Heart right ventricle (tissue), 16 donors: ENCODE measurements around the gene CROCC2. TPM values are rescaled to one million over a fixed set of nuclear protein-coding genes. Genes with fewer than 3 reads are reported as not detected.
A peak's percentile ranks its signal among the peaks of the same experiment; 100 is the strongest.

ENCODE experiments used
- ATAC-seq, 8 donors: fragments of 200-7000 bp; cut with Tn5 transposase; one replicate each; pipeline ENCODE4 v1.9.1; 2020; ENCODE audit warnings: mild to moderate bottlenecking in 8 of 8, moderate library complexity in 8 of 8, moderate number of reproducible peaks in 1 of 8
- DNase-seq, 2 donors: peaks; one replicate each; pipeline ENCODE4 v3.0.0-alpha.2; 2020
- H3K27ac ChIP-seq, 10 donors: fragments of 200-600 bp; sonication (generic) in 2 of 10; one replicate each; pipeline versions ENCODE4 v1.5.0 to v1.8.0; 2020 to 2022; ENCODE audit warnings: mild to moderate bottlenecking in 3 of 10
- H3K27me3 ChIP-seq, 7 donors: fragments of 200-600 bp; one replicate each; pipeline ENCODE4 v1.8.0; 2021 to 2022; ENCODE audit warnings: mild to moderate bottlenecking in 2 of 7
- H3K36me3 ChIP-seq, 9 donors: fragments of 200-600 bp; sonication (generic) in 1 of 9; one replicate each; pipeline versions ENCODE4 v1.5.0 to v1.8.0; 2020 to 2022; ENCODE audit warnings: mild to moderate bottlenecking in 2 of 9
- H3K4me1 ChIP-seq, 9 donors: fragments of 200-600 bp; sonication (generic) in 1 of 9; one replicate each; pipeline versions ENCODE4 v1.5.0 to v1.8.0; 2020 to 2022; ENCODE audit warnings: mild to moderate bottlenecking in 4 of 9
- H3K4me3 ChIP-seq, 10 donors: fragments of 200-600 bp; sonication (generic) in 2 of 10; one replicate each; pipeline versions ENCODE4 v1.5.0 to v1.8.0; 2020 to 2022; ENCODE audit warnings: mild to moderate bottlenecking in 7 of 10, moderate library complexity in 2 of 10
- H3K9me3 ChIP-seq, 11 donors: fragments of 200-600 bp in 10 of 11; sonication (generic) in 2 of 11; one replicate each; pipeline versions ENCODE4 v1.5.0 to v1.8.0; 2013 to 2022; ENCODE audit warnings: mild to moderate bottlenecking in 2 of 11, control low read depth in 1 of 11, moderate library complexity in 1 of 11
- WGBS, 2 donors: extraction: QIAGEN DNeasy Blood & Tissue Kit; methylation state at CpG; one replicate each; pipeline ENCODE4 v1.1.7; 2013; ENCODE audit warnings: inconsistent platforms in 1 of 2; 5-methylcytosine and 5-hydroxymethylcytosine counted together
- intact Hi-C, 10 donors: fragments of 100-400 bp; cut with DNase I; formaldehyde crosslinking; loops; one replicate each; pipeline versions ENCODE4 v1.11.1 to v1.14.2; 2022
- polyA plus RNA-seq, 2 donors: library from polyadenylated mRNA; stranded (reverse); fragments of 200-250 nt; gene quantifications; one replicate each; pipeline ENCODE4 v1.2.3, GENCODE V29; 2013
- total RNA-seq, 10 donors: library from RNA; stranded (reverse); fragmentation: NEBNext Ultra II Directional in 3 of 10; extraction: Animal tissue kit (Norgen Biotek cat#: 25700) in 3 of 10; gene quantifications; one replicate each; pipeline versions ENCODE4 v1.2.1 to v1.2.4, GENCODE V29; 2021 to 2023
- TF ChIP-seq, protein P1 (sequence below), 9 donors: fragments of 200-600 bp; sonication (generic) in 2 of 9; IDR thresholded peaks; one replicate each; pipeline versions ENCODE4 v1.5.0 to v1.8.0; 2021 to 2022; ENCODE audit warnings: antibody characterized with exemption in 9 of 9, mild to moderate bottlenecking in 5 of 9, moderate library complexity in 1 of 9
- donor health status: Arrhythmogenic right ventricular cardiomyopathy.
- donor health status: ischemic (EF 13 %, LVEDD 7.1; RV severe dilation, severe dysfunction).
- donor health status: healthy with polysubstance abuse.
- donor health status: DM: no; HTN: yes; CAD: no.
- donor health status: DM: no; HTN: no; CAD: no.
- donor health status: ischemic (EF 25% LVEDD 6.9; RV normal size, moderate dysfunction).
- donor health status: ischemic (EF 25% LVEDD 5.7; RV mildly dilated, moderate dysfunction).
- donor health status: healthy.
- donor health status: DM: yes; HTN: yes; CAD: no.
- donor health status: Ischemic cardiomyopathy.
- donor health status: ischemic (EF 35%, LVEDD 5.7; RV mildly dilated, moderate dysfunction).
- donor health status: nonischemic (EF 11% LVEDD 7.7; RV severe dilation, severe dysfunction).
- donor health status: DM: yes; HTN: yes; CAD: no.
- donor health status: PGD.
- donor health status: ischemic (EF 29% LVEDD 5.4; RV normal size, mild dysfunction).
- donor health status: nonischemic (EF 23%, LVEDD 6.1; RV moderate dilation, normal function).

CROCC2 gene
- total and polyA plus RNA-seq, 12 donors: 0.06 TPM; not detected in 11

GRCh38 chr2:240921311-240921994, 15.3 kb downstream of the CROCC2 start:
- H3K36me3 ChIP-seq: no peaks in the 10 kb centered on the region
- intact Hi-C loops: no loop called here
- peak in 6 of 8 donors; percentile 26 to 57 (median 36) for ATAC-seq
- DNase-seq: peak; percentile 13 to 57
- no peaks in the 10 kb centered on the region for H3K9me3 ChIP-seq
- TF ChIP-seq, protein P1, sequence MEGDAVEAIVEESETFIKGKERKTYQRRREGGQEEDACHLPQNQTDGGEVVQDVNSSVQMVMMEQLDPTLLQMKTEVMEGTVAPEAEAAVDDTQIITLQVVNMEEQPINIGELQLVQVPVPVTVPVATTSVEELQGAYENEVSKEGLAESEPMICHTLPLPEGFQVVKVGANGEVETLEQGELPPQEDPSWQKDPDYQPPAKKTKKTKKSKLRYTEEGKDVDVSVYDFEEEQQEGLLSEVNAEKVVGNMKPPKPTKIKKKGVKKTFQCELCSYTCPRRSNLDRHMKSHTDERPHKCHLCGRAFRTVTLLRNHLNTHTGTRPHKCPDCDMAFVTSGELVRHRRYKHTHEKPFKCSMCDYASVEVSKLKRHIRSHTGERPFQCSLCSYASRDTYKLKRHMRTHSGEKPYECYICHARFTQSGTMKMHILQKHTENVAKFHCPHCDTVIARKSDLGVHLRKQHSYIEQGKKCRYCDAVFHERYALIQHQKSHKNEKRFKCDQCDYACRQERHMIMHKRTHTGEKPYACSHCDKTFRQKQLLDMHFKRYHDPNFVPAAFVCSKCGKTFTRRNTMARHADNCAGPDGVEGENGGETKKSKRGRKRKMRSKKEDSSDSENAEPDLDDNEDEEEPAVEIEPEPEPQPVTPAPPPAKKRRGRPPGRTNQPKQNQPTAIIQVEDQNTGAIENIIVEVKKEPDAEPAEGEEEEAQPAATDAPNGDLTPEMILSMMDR (IDR thresholded peaks at IDR 0.05): no peak
- peaks cover 0 to 8% (median 5%) of the 10 kb centered on the region in 7 donors for H3K27me3 ChIP-seq
- H3K4me1 ChIP-seq: peaks cover 0 to 20% (median 7%) of the 10 kb centered on the region in 9 donors
- peak overlapping the region in 2 of 10 donors; percentile 39 to 74 for H3K27ac ChIP-seq
- whole genome bisulfite sequencing, 2 donors: 81 to 86% methylated on average over 13 of the region's 13 CpGs
- H3K4me3 ChIP-seq: no peak overlapping the region

DNA sequence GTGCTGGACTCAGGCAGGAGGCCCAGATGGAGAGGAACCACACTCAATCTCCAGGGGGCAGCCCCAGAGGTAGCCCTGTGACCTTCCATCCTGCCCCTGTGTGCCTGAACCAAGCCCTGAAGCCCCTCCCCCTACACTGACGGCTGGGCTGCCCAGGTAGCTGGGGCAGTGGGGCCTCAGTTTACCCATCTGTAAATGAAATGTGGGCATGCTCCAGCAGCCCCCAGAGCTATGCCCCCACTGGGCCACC, 15.8 kb downstream of the CROCC2 start:
- H3K27me3 ChIP-seq: peaks cover 0 to 3% (median 1%) of the 10 kb centered on the region in 7 donors
- no peak overlapping the region for H3K27ac ChIP-seq
- peaks cover 0 to 20% (median 2%) of the 10 kb centered on the region in 9 donors for H3K4me1 ChIP-seq
- intact Hi-C loops: no loop called here
- WGBS, 2 donors: 83 to 88% methylated on average over 1 of the region's 1 CpG
- DNase-seq (no peak), ATAC-seq (no peak)
- TF ChIP-seq, protein P1 (IDR thresholded peaks at IDR 0.05): no peak
- no peaks in the 10 kb centered on the region for H3K36me3 ChIP-seq
- no peak overlapping the region for H3K4me3 ChIP-seq
- peaks cover 0 to 1% (median 0%) of the 10 kb centered on the region in 11 donors for H3K9me3 ChIP-seq

DNA sequence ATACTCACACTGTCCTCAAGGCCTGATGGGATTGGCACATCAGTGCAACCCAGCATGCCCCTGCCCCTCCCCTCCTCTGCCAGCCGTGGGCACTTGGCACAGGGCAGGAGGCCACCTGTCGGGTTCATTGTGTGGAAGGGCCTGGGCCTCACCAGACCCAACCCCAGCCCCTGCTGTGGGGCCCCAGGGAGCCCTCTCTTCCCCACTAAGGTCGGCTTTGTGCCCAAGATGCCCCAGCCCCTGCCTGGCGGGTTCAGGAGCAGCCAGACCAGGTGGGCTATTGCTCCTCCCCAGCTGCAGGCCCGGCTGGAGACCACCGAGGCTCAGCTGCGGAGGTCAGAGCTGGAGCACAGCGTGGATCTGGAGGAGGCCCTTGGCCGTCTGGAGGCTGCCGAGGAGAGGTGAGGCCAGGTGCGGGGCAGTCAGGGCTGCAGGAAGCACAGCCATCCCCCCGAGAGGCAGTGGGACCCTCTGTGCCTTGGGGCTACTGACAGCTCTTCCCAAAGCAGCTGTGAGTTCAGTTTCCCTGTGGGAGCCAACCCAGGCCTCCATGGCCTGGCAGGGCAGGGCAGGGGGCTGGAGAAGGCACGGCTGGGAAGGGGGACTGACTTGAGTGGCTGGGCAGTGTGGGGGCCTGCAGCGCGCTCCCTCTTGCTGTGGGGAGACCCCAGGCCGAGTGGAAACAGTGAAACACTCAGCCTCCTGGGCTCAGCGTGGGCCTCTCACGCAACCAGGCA, 16.3 kb downstream of the CROCC2 start:
- 84 to 87% methylated on average over 18 of the region's 18 CpGs for WGBS, 2 donors
- ATAC-seq: no peak
- H3K36me3 ChIP-seq: no peaks in the 10 kb centered on the region
- intact Hi-C loops: no loop called here
- H3K9me3 ChIP-seq: peaks cover 0 to 6% (median 0%) of the 10 kb centered on the region in 11 donors
- H3K4me3 ChIP-seq: no peak overlapping the region
- H3K4me1 ChIP-seq: peaks cover 0 to 15% (median 0%) of the 10 kb centered on the region in 9 donors
- TF ChIP-seq, protein P1 (IDR thresholded peaks at IDR 0.05): no peak
- H3K27ac ChIP-seq: no peak overlapping the region
- DNase-seq: peak in 1 of 2 donors; percentile 16
- no peaks in the 10 kb centered on the region for H3K27me3 ChIP-seq

DNA sequence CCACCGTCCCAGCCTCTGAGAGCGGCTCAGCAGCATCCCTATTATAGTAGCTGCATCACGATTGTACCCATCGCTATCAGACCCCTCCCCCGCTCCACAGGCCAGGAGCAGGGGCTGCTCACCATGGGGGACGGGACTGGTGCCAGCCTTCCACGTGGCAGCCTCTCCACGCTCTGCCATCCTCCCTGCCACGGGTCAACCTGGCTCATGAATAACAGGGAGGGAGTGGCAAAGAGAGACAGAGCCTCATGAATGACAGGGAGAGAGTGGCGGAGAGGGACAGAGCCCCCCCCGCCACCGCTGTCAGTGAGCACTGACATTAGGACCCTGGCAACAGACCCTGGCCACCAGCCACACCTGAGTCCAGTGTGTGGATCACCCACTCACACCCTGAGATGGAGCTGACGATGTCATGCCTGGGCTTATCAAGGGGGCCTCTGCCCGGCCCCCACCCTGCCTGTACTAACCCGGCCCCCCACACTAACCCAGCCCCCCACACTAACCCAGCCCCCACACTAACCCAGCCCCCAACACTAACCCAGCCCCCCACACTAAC, 16.9 kb downstream of the CROCC2 start:
- H3K36me3 ChIP-seq: no peaks in the 10 kb centered on the region
- no peak overlapping the region for H3K4me3 ChIP-seq
- WGBS, 2 donors: 51 to 56% methylated on average over 14 to 15 of the region's 15 CpGs
- no peak overlapping the region for H3K27ac ChIP-seq
- H3K4me1 ChIP-seq: peaks cover 0 to 13% (median 0%) of the 10 kb centered on the region in 9 donors
- TF ChIP-seq, protein P1 (IDR thresholded peaks at IDR 0.05): no peak
- H3K9me3 ChIP-seq: peaks cover 0 to 13% (median 0%) of the 10 kb centered on the region in 11 donors
- DNase-seq: peak; percentile 2 to 9
- H3K27me3 ChIP-seq: no peaks in the 10 kb centered on the region
- no peak for ATAC-seq
- intact Hi-C loops: no loop called here
